Bronchial epithelial cell (primary cell): ENCODE results near the gene SELENOI. TPM values are rescaled to one million over a fixed set of nuclear protein-coding genes. Genes with fewer than 3 reads are reported as not detected.
"Not testable (repeated sequence)": the region's sequence is repeated elsewhere in the genome, so short reads cannot be mapped to it uniquely, and the experiment has no call there.

Source experiments
- DNase-seq: peaks from one replicate; pipeline ENCODE4 v3.0.0-alpha.2; 2010; ENCODE audit warnings: low read depth
- FAIRE-seq: peaks from 2 replicates; lab custom pipeline; 2011; peaks lifted over from hg19 to GRCh38; lab: Jason Lieb, UNC
- H3K27me3 ChIP-seq: 2 replicates; pipeline ENCODE4 v1.5.1; 2011; ENCODE audit warnings: low read length; ENCODE audit not compliant: control insufficient read depth, insufficient read depth
- H3K36me3 ChIP-seq: 2 replicates; pipeline ENCODE4 v1.5.1; 2011; ENCODE audit warnings: low read length; ENCODE audit not compliant: control insufficient read depth, insufficient read depth
- H3K4me3 ChIP-seq: 2 replicates; pipeline ENCODE4 v1.5.1; 2011; ENCODE audit warnings: mild to moderate bottlenecking, low read depth, low read length, control low read depth
- CTCF ChIP-seq: IDR thresholded peaks from 2 replicates; pipeline ENCODE4 v1.5.1; 2011; ENCODE audit warnings: mild to moderate bottlenecking, moderate library complexity, low read length, control low read depth, inconsistent platforms; ENCODE audit not compliant: insufficient read depth, severe bottlenecking
- total RNA-seq: library from RNA; depleted of rRNA; stranded (reverse); fragments of >200 nt; gene quantifications from 2 replicates; pipeline ENCODE4 v1.2.1, GENCODE V29; 2014

SELENOI gene
- total RNA-seq, 1 donor from 2014 or later = 32.6 TPM

- FAIRE-seq = no peak
- H3K27me3 ChIP-seq = no peaks in the 10 kb centered on the region
- H3K4me3 ChIP-seq = no peak overlapping the region
- H3K36me3 ChIP-seq = no peaks in the 10 kb centered on the region
- no peak for TF ChIP-seq CTCF
- DNase-seq = no peak
Observed at GRCh38 chr2:26330604-26331003, 15.3 kb upstream of the SELENOI start.

GRCh38 chr2:26331321-26331720 is 14.6 kb upstream of the SELENOI start:
- not testable (repeated sequence) for H3K4me3 ChIP-seq, FAIRE-seq, H3K27me3 ChIP-seq, DNase-seq, H3K36me3 ChIP-seq

GRCh38 chr2:26333293-26333692 is 12.7 kb upstream of the SELENOI start:
- FAIRE-seq = no peak
- H3K36me3 ChIP-seq = no peaks in the 10 kb centered on the region
- H3K27me3 ChIP-seq = no peaks in the 10 kb centered on the region
- TF ChIP-seq CTCF = no peak
- DNase-seq = no peak
- no peak overlapping the region for H3K4me3 ChIP-seq

GRCh38 chr2:26335231-26335630 is 10.7 kb upstream of the SELENOI start:
- Histone ChIP-seq H3K36me3 (no peaks in the 10 kb centered on the region), H3K27me3 (no peaks in the 10 kb centered on the region), H3K4me3 (no peak overlapping the region)
- no peak for DNase-seq
- no peak for TF ChIP-seq CTCF
- no peak for FAIRE-seq

- Histone ChIP-seq H3K27me3 (no peaks in the 10 kb centered on the region), H3K4me3 (no peak overlapping the region), H3K36me3 (no peaks in the 10 kb centered on the region)
- no peak for TF ChIP-seq CTCF
- DNase-seq (no peak), FAIRE-seq (no peak)
Observed at GRCh38 chr2:26336719-26337118, 9.2 kb upstream of the SELENOI start.

GRCh38 chr2:26337298-26337697 is 8.6 kb upstream of the SELENOI start:
- no peaks in the 10 kb centered on the region for H3K36me3 ChIP-seq
- FAIRE-seq = no peak
- no peak overlapping the region for H3K4me3 ChIP-seq
- DNase-seq = no peak
- no peak for TF ChIP-seq CTCF
- no peaks in the 10 kb centered on the region for H3K27me3 ChIP-seq
